GM21786 (cell line): ENCODE data around the gene ALG12.

Experiments
- ATAC-seq: cut with Tn5 transposase; IDR thresholded peaks from one replicate; pipeline ENCODE4 v1.9.1; 2021; ENCODE audit not compliant: unreplicated experiment

Gene ALG12

GRCh38 chr22:49915610-49916009, 2.6 kb downstream of the ALG12 start:
- ATAC-seq, result no peak

GRCh38 chr22:49914256-49914655, 4.0 kb downstream of the ALG12 start:
- no peak for ATAC-seq

GRCh38 chr22:49913446-49913845, 4.8 kb downstream of the ALG12 start:
- no peak for ATAC-seq

GRCh38 chr22:49913026-49913425, 5.2 kb downstream of the ALG12 start:
- ATAC-seq, result no peak

GRCh38 chr22:49911881-49912625, 6.2 kb downstream of the ALG12 start:
- ATAC-seq, result no peak

- no peak for ATAC-seq
These were observed 7.7 kb downstream of the ALG12 start for GRCh38 chr22:49910229-49911155.

GRCh38 chr22:49909476-49910205, 8.6 kb downstream of the ALG12 start:
- ATAC-seq, result no peak

- ATAC-seq, result no peak
These were observed 10.4 kb downstream of the ALG12 start for GRCh38 chr22:49907807-49908206.

GRCh38 chr22:49906799-49907290, 11.4 kb downstream of the ALG12 start:
- ATAC-seq, result no peak

- ATAC-seq, result no peak
These were observed 12.0 kb downstream of the ALG12 start for GRCh38 chr22:49906071-49906798.

GRCh38 chr22:49905465-49905864, 12.8 kb downstream of the ALG12 start:
- ATAC-seq, result no peak

- no peak for ATAC-seq
These were observed 14.2 kb downstream of the ALG12 start for GRCh38 chr22:49904040-49904369.

- no peak for ATAC-seq
These were observed 14.8 kb downstream of the ALG12 start for GRCh38 chr22:49903322-49904039.

- no peak for ATAC-seq
These were observed 16.8 kb downstream of the ALG12 start for GRCh38 chr22:49901457-49901856.

GRCh38 chr22:49900441-49901230, 17.6 kb downstream of the ALG12 start:
- ATAC-seq, result no peak

- ATAC-seq, result no peak
These were observed 18.7 kb downstream of the ALG12 start for GRCh38 chr22:49899530-49899929.

GRCh38 chr22:49897015-49897684, 21.1 kb downstream of the ALG12 start:
- no peak for ATAC-seq

- ATAC-seq, result no peak
These were observed 22.0 kb downstream of the ALG12 start for GRCh38 chr22:49896201-49896600.
